Stimulated activated CD8-positive, alpha-beta memory T cell treated with anti-CD3 and anti-CD28 coated beads, Interleukin-12 subunit alpha, Interleukin-12 subunit beta, amount 100 ng/mL, for 24 hours (primary cell): ENCODE results near the gene CAV3.
"Not testable (repeated sequence)": the region's sequence is repeated elsewhere in the genome, so short reads cannot be mapped to it uniquely, and the experiment has no call there.

Source experiments
- DNase-seq: peaks from one replicate; pipeline ENCODE4 v3.0.0-alpha.2; 2020; ENCODE audit errors: extremely low read depth

CAV3 gene

GRCh38 chr3:8733332-8734094 is at the start of gene CAV3:
CAV3 (plus strand) TSS chr3:8733802; CDS start chr3:8733877, 75 bp downstream.
- no peak for DNase-seq

- not testable (repeated sequence) for DNase-seq
Measured at GRCh38 chr3:8684992-8685391, 48.6 kb upstream of the CAV3 start.

DNA sequence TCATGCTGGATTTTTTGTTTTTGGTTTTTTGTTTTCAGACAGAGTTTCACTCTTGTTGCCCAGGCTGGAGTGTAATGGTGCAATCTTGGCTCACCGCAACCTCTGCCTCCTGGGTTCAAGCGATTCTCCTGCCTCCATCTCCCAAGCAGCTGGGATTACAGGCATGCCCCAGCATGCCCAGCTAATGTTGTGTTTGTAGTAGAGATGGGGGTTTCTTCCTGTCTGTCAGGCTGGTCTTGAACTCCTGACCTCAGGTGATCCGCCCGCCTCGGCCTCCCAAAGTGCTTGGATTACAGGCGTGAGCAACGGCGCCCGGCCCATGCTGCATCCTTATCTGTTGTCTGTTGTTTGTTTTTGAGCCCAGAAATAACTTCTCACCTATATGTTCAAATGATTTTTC is 42.3 kb upstream of the CAV3 start:
- not testable (repeated sequence) for DNase-seq

DNA sequence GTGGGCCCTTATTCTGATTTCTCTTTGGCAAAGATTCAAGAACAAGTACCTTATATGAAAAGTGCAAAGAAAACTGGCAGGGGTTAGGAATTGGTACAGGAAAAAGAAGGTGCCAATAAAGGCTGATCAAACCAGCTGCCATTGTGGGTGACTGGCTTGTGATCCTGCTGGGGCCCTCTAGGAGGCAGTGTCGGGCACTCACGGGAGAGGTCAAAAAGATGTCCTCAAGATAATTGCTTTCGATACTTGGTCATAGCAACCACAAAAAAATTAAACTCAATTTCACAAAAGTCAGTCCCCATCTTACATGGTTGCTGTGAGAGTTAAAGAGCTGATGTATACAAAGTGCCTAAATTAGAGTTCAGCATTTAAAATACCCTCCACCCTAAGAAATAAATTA is 31.0 kb upstream of the CAV3 start:
- DNase-seq, result no peak

GRCh38 chr3:8705575-8705974 is 28.0 kb upstream of the CAV3 start:
- no peak for DNase-seq

DNA sequence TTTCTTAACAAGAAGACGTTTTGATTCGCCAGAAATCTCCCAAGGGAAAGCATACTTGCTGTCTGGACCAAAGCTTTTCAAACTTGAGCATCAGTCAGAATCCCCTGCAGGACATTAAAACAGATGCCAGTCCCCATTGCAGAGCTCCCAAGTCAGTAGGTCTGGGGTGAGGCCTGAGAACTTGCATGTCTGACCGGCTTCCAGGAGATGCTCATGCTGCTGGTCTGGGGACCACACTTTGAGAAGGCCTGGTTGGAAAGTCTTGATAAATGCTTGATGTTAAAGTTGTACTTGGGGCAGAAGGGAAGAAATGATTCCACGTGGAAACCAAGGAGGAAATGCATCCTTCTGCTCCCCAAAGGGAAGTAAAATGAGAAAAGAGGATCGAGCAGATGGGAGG is 24.3 kb upstream of the CAV3 start:
- DNase-seq, result no peak

DNA sequence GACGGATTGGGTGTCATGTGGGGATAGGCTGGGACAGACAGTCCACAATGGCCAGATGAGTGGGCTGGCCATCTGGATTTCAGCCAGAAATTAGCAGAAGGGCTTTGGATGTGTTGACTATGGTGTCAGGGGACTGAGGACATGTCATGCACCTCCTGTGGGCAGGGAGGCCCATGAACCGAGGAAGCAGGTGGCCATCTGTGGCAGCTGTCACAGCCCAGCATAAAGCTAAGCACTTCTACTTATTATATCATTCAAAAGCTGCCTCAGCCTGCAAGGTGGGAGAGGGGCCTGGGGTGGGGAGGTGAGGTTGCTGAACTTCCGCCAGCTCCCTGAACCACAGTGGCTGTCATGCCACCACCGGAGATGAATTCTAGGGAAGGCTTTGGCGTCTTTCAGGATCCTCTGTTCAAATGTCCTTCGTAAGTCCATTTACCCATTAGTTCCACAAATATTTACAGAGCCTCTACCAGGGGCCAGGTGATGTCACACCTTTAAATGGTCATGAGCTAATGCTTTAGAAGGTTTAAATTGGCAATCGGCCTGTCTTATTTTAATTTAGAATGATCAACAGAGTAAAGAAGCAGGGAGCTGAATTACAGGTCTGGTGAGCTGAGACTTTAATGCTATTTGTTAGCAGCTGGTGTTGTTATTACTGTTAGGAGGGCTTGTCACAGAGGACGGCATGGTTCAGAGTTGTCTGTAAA is 23.6 kb upstream of the CAV3 start:
- DNase-seq, result no peak

GRCh38 chr3:8712045-8712907 is 21.3 kb upstream of the CAV3 start:
- DNase-seq, result no peak

GRCh38 chr3:8712908-8713255 is 20.7 kb upstream of the CAV3 start:
- no peak for DNase-seq

DNA sequence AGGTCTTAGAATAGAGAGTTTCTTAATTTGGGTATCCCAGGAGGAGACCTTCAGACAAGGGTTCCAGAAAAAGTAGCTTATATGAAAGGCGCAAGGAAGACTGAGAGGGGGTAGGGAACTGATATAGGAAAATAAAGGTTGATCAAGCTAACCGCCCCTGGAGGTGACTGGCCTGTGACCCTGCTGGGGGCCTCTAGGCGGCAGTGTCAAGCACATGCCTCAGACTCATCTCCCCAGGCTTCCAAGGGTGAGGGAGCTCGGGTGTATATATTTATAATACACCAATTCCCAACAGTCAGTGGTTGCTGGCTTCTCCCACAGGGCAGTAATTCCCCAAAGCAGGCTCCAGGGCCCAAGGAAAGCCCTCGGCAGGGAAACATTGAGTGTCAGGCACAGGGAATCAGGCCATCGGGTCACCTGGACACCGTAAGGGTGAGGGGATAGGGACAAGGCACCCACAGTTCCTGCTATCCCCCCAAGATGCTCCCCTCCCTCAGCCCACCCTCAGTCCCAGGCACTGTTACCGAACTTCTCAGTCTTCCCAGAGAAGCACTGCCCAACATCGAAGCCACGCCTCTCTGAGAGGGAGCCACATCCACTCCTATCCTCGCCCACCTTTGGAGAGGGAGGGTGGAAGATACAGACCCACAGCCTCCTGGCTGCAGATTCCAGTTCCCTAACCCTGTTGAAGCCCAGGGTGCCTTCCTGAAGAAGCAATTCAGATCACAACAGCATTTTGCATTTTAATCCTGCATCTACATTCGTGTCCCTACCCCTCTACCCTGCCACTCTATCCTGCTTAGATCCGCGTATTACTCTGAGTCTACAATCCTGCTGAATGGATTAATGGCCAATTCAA is 19.5 kb upstream of the CAV3 start:
- DNase-seq, result no peak

DNA sequence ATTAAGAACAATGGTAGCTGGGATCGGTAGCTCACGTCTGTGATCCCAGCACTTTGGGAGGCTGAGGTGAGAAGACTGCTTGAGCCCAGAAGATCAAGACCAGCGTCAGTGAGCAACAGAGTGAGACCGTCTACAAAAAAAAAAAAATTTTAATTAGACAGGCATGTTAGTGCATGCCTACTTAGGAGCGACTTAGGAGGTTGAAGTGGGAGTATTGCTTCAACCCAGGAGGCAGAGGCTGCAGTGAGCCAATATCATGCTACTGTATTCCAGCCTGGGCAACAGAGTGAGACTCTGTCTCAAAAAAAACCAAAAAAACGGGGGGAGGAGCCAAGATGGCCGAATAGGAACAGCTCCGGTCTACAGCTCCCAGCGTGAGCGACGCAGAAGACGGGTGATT is 17.8 kb upstream of the CAV3 start:
- DNase-seq, result not testable (repeated sequence)

DNA sequence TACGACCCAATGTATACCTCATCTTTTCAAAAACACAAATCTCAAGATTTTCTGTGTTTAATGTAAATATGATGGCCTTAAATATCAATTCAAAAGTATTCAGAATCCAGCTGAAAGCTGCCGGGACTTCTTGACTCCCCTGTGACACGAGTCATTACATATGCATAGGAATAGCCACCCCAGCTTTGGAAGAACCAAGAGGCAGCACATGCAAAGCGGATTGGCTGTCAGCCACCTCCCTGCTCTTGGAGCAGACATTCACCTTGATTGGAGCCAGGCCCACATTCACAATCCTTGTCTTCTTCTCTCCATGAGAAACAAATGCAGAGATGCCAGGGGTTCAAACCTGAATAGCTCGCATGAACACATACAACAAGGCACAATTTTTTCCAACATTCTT is 10.8 kb upstream of the CAV3 start:
- no peak for DNase-seq

DNA sequence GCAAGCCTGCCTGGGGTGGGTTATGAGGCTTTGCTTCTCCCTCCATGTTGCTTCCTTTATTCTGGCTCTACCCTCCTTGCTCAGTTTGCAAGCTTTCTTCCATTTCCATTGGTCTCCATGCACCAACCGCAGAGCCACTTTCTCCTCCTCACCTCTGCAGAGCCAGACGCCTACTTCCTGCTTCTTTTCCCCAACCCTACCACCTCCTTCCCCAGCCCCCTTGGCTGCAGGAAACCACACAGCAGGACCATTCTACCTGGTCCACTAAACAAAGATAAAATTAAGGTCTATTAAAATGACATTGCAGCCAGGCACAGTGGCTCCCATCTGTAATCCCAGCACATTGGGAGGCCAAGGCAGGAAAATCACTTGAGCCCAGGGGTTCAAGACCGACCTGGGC is 10.0 kb upstream of the CAV3 start:
- no peak for DNase-seq

DNA sequence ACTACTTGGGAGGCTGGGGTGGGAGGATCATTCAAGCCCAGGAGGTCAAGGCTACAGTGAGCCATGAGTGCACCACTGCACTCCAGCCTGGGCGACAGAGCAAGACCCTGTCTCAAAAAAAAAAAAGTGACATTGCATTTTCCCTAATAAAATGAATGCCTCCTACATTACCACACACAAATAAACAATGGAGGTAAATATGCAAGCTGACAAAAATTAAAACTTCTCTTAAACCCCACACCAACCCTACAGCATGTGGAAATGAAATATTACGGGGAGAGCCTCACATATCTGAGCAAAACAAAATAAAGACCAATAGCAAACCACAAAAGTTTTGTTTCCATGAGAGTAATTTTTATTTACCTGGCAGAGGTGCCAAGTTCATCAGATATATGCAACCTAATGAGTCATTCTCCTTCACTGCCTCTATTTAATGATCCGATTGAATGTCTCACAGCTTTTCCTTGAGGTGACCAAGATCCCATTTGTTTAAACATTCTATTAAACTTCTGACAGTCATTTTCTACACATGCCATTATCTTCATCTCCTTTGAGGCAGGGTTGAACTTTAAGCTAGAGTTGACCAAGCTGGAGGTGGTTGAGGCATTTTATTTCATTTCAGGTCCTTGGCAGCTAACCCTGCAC is 9.4 kb upstream of the CAV3 start:
- DNase-seq, result no peak

- DNase-seq, result no peak
Measured at GRCh38 chr3:8727605-8728512, 5.7 kb upstream of the CAV3 start.

- no peak for DNase-seq
Measured at GRCh38 chr3:8729479-8729878, 4.1 kb upstream of the CAV3 start.

GRCh38 chr3:8730656-8731055 is 2.9 kb upstream of the CAV3 start:
- no peak for DNase-seq

DNA sequence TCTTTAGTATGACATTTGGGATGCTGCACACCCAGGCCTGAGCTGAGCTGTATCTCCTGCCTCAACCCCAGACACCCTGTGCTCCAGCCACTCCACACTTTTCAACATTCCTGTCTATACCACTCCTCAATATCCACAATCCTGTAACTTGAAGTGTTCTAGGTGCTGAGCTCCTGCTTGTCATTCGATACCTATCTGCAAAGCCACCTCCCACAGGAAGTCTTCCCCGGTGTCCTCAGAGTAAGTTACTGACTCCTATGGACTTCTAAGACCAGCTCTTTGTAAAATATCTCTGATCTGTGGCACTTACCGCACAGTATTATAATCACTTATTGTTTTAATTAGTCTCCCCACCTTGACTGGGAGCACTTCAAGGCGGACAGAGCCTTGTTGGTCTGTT is 1.2 kb upstream of the CAV3 start:
- DNase-seq, result no peak

DNA sequence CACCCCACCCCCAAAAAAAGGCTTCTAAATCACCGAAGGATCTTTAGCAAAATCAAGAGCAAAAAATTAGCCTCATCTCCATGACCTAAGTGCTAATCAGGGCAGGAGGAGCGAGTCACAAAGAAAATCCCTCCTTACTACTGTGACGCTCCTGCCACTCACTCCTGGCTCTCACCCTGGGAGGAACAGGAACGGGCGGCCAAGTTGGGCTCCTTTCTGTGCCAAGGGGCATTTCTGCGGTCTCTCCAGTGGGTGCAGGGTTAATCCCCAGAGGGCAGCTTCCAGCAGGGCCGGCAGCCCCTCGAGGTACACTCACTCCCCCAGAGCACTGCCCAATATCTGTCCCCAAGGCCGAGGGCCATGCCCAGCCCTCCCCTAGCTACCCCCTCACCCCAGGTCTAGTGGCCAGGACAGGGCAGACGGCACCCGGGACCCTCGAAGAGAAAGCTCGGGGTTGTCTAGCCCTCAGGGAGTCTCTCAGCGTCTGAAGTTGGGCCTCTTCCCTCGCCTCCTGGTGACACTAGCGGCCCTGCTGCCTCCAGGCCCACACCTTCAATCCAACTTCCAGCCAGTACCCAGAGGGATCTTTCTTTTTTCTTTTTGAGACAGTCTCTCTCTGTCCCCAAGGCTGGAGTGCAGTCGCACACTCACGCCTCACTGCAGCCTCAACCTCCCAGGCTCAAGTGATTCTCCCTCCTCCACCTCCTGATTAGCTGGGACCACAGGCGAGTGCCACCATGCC is 706 bp downstream of the CAV3 start:
- no peak for DNase-seq
